Measurements from ENCODE around the gene BCL7B. TPM values are rescaled to one million over a fixed set of nuclear protein-coding genes. Genes with fewer than 3 reads are reported as not detected.
"Not testable (repeated sequence)": the region's sequence is repeated elsewhere in the genome, so short reads cannot be mapped to it uniquely, and the experiment has no call there.

BCL7B gene
- total RNA-seq, 2 experiments from 2014 or later, result 42.9 to 50.6 TPM

DNA sequence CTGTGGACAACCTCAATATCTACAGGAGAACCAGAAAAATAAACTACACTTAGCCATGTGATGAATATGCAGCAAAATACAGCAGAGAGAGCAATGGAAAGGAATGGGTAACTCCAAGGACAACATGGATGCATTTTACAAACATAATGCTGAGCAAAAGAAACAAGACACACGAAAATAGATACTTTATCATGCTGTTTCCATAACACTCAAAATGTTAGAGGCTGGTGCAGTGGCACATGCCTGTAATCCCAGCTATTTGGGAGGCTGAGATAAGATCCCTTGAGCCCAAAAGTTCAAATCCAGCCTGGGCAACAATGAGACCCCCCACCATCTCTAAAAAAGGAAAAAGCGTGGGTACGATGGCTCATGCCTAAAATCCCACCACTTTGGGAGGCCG lies 8.3 kb downstream of the BCL7B start:
- ATAC-seq (no peak), DNase-seq (no peak)
- intact Hi-C loops (cut with micrococcal nuclease), result no loop called here
- Mint-ChIP-seq H3K27ac (no peak overlapping the region), H3K27me3 (no peaks in the 10 kb centered on the region), H3K4me3 (no peak overlapping the region), H3K9me3 (no peaks in the 10 kb centered on the region), H3K36me3 (ENCODE audit: low read depth) (peaks cover 21% of the 10 kb centered on the region), H3K4me1 (ENCODE audit: low read depth) (peaks cover 31% of the 10 kb centered on the region)
- no peak for TF ChIP-seq CTCF (IDR thresholded peaks at IDR 0.05)
- ChIA-PET POLR2A (interaction anchor here (1.2 to 1.3 kb wide), 3 partner anchors 11 to 35 kb away, joined by 4 read pairs; partner anchors contain the start of gene BAZ1B), CTCF (interaction anchor here (0.9 to 1.3 kb wide), 2 partner anchors 21 to 58 kb away, joined by 4 read pairs; no protein-coding TSS in a partner anchor)

DNA sequence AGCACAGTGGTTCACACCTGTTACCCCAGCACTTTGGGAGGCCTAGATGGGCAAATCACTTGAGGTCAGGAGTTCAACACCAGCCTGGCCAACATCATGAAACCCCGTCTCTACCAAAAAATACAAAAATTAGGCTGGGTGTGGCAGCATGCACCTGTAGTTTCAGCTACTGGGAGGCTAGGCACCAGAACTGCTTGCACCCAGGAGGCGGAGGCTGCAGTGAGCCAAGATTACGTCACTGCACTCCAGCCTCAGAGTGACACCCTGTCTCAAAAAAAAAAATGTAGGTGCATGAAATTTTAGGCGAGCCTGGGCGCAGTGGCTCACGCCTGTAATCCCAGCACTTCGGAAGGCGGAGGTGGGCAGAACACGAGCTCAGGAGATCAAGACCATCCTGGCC lies 9.6 kb downstream of the BCL7B start:
- ATAC-seq (no peak), DNase-seq (no peak)
- Mint-ChIP-seq H3K27me3 (no peaks in the 10 kb centered on the region), H3K4me1 (ENCODE audit: low read depth) (peaks cover 27% of the 10 kb centered on the region), H3K9me3 (no peaks in the 10 kb centered on the region), H3K27ac (no peak overlapping the region), H3K36me3 (ENCODE audit: low read depth) (peaks cover 26% of the 10 kb centered on the region), H3K4me3 (no peak overlapping the region)
- CTCF ChIA-PET, result interaction anchor here (1.4 kb wide), 1 partner anchor 96 kb away, joined by 3 read pairs; no protein-coding TSS in a partner anchor
- POLR2A ChIA-PET, result interaction anchor here (0.6 to 2.0 kb wide), 7 partner anchors 9 to 332 kb away, joined by 3 to 7 read pairs (median 3); partner anchors contain the start of genes BAZ1B and BCL7B
- intact Hi-C loops (cut with micrococcal nuclease), result no loop called here
- TF ChIP-seq CTCF (IDR thresholded peaks at IDR 0.05), result no peak

GRCh38 chr7:73544678-73545077 lies 12.8 kb downstream of the BCL7B start:
- CTCF ChIA-PET, result no interaction called here
- Mint-ChIP-seq H3K27ac (no peak overlapping the region), H3K4me3 (no peak overlapping the region), H3K4me1 (ENCODE audit: low read depth) (peaks cover 21% of the 10 kb centered on the region), H3K9me3 (no peaks in the 10 kb centered on the region), H3K27me3 (no peaks in the 10 kb centered on the region), H3K36me3 (ENCODE audit: low read depth) (peaks cover 31% of the 10 kb centered on the region)
- DNase-seq (no peak), ATAC-seq (no peak)
- intact Hi-C loops (cut with micrococcal nuclease), result no loop called here
- no peak for TF ChIP-seq CTCF (IDR thresholded peaks at IDR 0.05)
- POLR2A ChIA-PET, result interaction anchor here (0.6 to 0.7 kb wide), 2 partner anchors 23 to 44 kb away, joined by 3 to 5 read pairs; no protein-coding TSS in a partner anchor

DNA sequence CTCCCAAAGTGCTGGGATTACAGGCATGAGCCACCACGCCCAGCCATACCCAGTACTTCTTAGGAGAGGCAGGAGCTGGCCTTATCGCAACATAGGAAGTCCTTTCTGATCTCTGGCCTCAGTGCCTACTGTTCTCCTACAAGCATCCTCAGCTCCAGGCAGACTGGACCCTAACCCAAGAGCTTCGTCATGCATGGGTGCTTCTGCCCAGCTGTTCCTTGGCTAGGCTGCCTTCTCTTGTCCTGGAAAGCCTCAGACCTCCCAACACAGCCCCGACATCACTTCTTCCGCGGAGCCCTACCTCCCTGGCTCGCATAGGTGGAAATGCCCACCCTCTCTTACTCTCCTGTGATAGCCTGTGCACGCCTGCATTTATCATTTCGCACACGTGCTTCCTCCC lies 15.8 kb downstream of the BCL7B start:
- no peak overlapping the region for H3K27ac Mint-ChIP-seq
- ChIA-PET POLR2A (interaction anchor here (1.5 to 1.6 kb wide), 2 partner anchors 20 to 25 kb away, joined by 3 to 7 read pairs; partner anchors contain the start of gene BAZ1B), CTCF (no interaction called here)
- H3K27me3 Mint-ChIP-seq, result no peaks in the 10 kb centered on the region
- intact Hi-C loops (cut with micrococcal nuclease), result no loop called here
- H3K4me3 Mint-ChIP-seq, result no peak overlapping the region
- TF ChIP-seq CTCF (IDR thresholded peaks at IDR 0.05), result no peak
- H3K4me1 Mint-ChIP-seq (ENCODE audit: low read depth), result peaks cover 5% of the 10 kb centered on the region
- H3K36me3 Mint-ChIP-seq (ENCODE audit: low read depth), result peaks cover 44% of the 10 kb centered on the region
- ATAC-seq, result no peak
- DNase-seq, result no peak
- no peaks in the 10 kb centered on the region for H3K9me3 Mint-ChIP-seq

DNA sequence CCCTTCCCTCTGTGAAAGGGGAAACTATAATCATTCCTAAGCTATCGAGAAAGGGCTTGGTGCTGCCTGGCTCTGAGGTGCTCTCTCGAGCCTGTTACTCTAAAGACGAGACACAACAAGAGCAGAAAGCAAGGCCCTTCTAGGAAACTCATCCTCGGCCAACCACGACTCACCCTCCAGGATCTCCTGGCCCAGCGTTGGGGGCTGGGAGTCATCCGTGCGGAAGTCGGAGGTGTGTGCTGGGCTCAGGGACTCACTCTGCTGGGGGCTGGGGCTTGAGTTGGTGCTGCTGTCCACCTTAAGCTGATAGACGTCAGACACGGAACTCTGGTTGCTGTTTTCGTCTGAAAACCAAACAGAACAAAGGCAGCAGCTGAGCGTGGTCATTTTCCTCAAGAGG lies 17.8 kb downstream of the BCL7B start:
- no peaks in the 10 kb centered on the region for H3K4me1 Mint-ChIP-seq (ENCODE audit: low read depth)
- peaks cover 45% of the 10 kb centered on the region for H3K36me3 Mint-ChIP-seq (ENCODE audit: low read depth)
- ATAC-seq, result no peak
- no peaks in the 10 kb centered on the region for H3K27me3 Mint-ChIP-seq
- no peak overlapping the region for H3K4me3 Mint-ChIP-seq
- H3K9me3 Mint-ChIP-seq, result no peaks in the 10 kb centered on the region
- POLR2A ChIA-PET, result no interaction called here
- no peak for DNase-seq
- intact Hi-C loops (cut with micrococcal nuclease), result no loop called here
- CTCF ChIA-PET, result interaction anchor here (0.7 to 1.0 kb wide), 2 partner anchors 68 to 186 kb away, joined by 3 read pairs; no protein-coding TSS in a partner anchor
- TF ChIP-seq CTCF (IDR thresholded peaks at IDR 0.05), result no peak
- H3K27ac Mint-ChIP-seq, result no peak overlapping the region

GRCh38 chr7:73538510-73538909 lies 19.0 kb downstream of the BCL7B start:
- ChIA-PET POLR2A (interaction anchor here (1.4 to 1.5 kb wide), 2 partner anchors 10 to 11 kb away, joined by 4 read pairs; no protein-coding TSS in a partner anchor), CTCF (interaction anchor here (1.4 kb wide), 1 partner anchor 11 kb away, joined by 4 read pairs; no protein-coding TSS in a partner anchor)
- H3K36me3 Mint-ChIP-seq (ENCODE audit: low read depth), result peaks cover 41% of the 10 kb centered on the region
- DNase-seq; H3K4me1 Mint-ChIP-seq (ENCODE audit: low read depth); H3K27ac Mint-ChIP-seq; H3K9me3 Mint-ChIP-seq; ATAC-seq; intact Hi-C loops (cut with micrococcal nuclease); H3K4me3 Mint-ChIP-seq; H3K27me3 Mint-ChIP-seq: not testable (repeated sequence)

Measured in activated CD8-positive, alpha-beta T cell treated with anti-CD3 and anti-CD28 coated beads for 36 hours (primary cell).